ENCODE measurements around the gene CCL13.

GRCh38 chr17:34356194-34356593 lies at the start of gene CCL13:
- no peak for TF ChIP-seq L3MBTL2 (conservative IDR thresholded peaks at IDR 0.05)
- no peak for TF ChIP-seq SUZ12 (IDR thresholded peaks at IDR 0.05)
- no peak for TF ChIP-seq BHLHE40 (IDR thresholded peaks at IDR 0.05; ENCODE audit: borderline replicate concordance)
- no peak for TF ChIP-seq ARNT (IDR thresholded peaks at IDR 0.05)
- TF ChIP-seq HDGF (IDR thresholded peaks at IDR 0.05; ENCODE audit: borderline replicate concordance), result no peak
- no peak for TF ChIP-seq ZNF384 (IDR thresholded peaks at IDR 0.05)
- TF ChIP-seq NFRKB (IDR thresholded peaks at IDR 0.05), result no peak
- TF ChIP-seq SP1 (IDR thresholded peaks at IDR 0.05), result no peak
- TF ChIP-seq FOXM1 (IDR thresholded peaks at IDR 0.05; ENCODE audit: borderline replicate concordance), result no peak
- TF ChIP-seq TARDBP (IDR thresholded peaks at IDR 0.05), result no peak
- no peak for TF ChIP-seq ELF4 (IDR thresholded peaks at IDR 0.05)
- TF ChIP-seq FOXK2 (IDR thresholded peaks at IDR 0.05), result no peak

Data from HEK293T (cell line).